Measurements from ENCODE around the gene APOL1.

The APOL1 gene

DNA sequence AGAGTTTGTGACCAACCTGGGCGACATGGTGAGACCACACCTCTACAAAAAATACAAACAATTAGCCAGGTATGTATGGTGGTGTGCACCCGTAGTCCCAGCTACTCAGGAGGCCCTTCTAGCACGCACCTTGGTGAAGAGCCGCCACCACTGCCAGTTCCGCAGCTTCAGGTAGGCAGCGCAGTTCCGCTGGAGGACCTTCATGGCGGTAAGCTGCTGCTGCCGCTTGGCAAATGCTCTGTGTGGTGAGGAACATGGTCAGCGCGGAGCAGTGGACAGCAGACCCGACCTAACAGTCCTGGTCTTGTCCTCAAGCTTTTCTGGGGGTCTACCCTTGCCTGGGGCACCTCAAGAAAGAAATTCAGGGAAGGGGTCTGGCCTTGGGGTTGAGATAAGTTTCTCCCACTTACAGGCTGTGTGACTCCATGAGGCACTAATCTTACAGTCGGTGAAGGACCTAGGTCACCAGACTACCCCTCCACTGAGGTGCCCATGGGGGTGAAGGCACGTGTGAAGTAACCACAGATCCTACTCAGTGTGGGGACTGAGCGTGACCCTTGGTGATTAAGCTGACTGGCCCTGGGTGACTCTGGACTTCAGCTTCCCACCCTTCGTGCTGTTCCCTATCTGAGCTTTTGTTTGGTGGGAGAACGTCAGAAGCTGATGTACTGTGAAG is 49.6 kb downstream of the APOL1 start:
- DNase-seq: no peak
- TF ChIP-seq POLR2A (IDR thresholded peaks at IDR 0.05; ENCODE audit: low read length): no peak
- TF ChIP-seq GATA1 (IDR thresholded peaks at IDR 0.05; ENCODE audit: low read depth, low read length): no peak

DNA sequence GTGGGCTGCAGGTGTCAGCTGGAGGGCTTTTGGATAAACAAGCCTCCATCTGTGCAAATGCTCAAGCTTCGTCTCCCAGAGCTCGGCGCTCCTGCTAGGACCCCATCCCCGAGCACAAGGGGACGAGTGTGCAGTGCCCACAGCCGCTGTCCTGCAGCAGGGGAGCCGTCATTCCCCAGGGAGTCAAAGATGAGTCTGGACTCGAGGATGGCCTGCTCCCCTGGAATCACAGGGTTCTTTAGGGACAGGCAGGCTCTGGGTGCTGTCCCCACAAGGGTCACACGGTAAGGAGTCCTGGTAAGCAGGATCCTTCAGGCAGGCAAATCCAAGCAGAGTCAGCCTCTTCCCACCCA is 50.2 kb downstream of the APOL1 start:
- DNase-seq: no peak
- TF ChIP-seq GATA1 (IDR thresholded peaks at IDR 0.05; ENCODE audit: low read depth, low read length) (no peak), POLR2A (IDR thresholded peaks at IDR 0.05; ENCODE audit: low read length) (no peak)

DNA sequence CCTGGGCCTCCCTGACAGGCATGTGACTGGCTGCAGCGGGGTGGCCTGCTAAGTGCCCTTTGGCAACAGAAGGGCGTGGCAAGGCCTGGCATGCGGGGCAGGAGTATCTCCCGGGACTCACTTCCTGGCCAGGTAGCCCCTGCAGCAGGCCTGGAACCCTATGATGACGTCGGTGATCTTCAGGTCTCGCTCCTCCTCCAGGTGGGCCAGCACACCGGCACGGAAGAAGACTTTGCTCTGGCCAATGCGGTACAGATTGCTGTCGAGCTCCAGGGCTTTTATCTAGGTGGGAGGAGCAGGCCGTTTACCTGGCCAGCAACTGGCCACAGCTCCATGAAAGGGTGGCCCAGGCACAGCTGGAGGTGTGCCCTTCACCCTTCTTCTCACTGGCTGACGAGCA is 50.9 kb downstream of the APOL1 start:
- no peak for DNase-seq
- TF ChIP-seq POLR2A (IDR thresholded peaks at IDR 0.05; ENCODE audit: low read length) (no peak), GATA1 (IDR thresholded peaks at IDR 0.05; ENCODE audit: low read depth, low read length) (no peak)

- DNase-seq: no peak
- TF ChIP-seq POLR2A (IDR thresholded peaks at IDR 0.05; ENCODE audit: low read length) (no peak), GATA1 (IDR thresholded peaks at IDR 0.05; ENCODE audit: low read depth, low read length) (no peak)
Measured at GRCh38 chr22:36304429-36304828, 51.5 kb downstream of the APOL1 start.

- TF ChIP-seq POLR2A (IDR thresholded peaks at IDR 0.05; ENCODE audit: low read length) (no peak), GATA1 (IDR thresholded peaks at IDR 0.05; ENCODE audit: low read depth, low read length) (no peak)
- no peak for DNase-seq
Measured at GRCh38 chr22:36305813-36306212, 52.9 kb downstream of the APOL1 start.

DNA sequence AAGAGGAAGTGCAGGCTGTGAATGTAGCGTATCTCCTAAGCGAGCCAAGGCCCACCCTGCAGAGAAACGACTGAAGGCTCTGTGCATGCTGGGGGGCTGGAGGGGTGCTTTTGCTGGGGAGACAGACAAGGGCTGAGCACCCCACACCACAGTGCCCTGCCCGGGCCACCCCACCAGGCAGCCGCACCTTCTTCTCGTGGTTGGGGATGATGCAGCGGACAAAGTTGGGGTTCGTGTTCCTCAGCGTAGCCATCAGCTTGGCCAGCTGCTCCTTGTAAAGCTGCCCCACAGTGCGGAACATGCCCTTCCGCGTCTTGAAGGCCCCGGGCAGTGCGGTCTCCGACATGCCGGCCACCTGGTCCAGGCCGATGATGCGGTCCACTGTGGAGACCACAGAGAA is 53.3 kb downstream of the APOL1 start:
- no peak for DNase-seq
- TF ChIP-seq POLR2A (IDR thresholded peaks at IDR 0.05; ENCODE audit: low read length) (no peak), GATA1 (IDR thresholded peaks at IDR 0.05; ENCODE audit: low read depth, low read length) (no peak)

DNA sequence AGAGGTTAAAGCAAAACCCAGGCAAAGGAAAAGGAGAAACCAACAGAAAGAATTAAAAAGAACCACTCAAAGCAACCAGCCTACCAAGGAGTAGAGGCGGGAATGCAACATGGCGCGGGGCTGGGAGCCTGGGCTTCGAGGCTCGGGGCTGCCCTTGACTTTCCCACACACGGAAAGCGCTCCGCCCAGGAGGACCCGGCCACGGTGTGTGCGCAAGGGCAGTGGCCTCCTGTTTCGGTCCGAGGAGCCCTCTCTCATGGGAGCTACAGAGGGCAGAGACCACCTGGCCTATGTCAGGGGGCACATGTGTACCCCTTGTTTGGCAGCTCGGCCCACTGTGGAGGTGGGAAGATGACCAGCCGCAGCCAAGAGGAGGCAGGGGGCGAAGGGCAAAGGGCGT is 55.9 kb downstream of the APOL1 start:
- DNase-seq: no peak
- TF ChIP-seq POLR2A (IDR thresholded peaks at IDR 0.05; ENCODE audit: low read length) (no peak), GATA1 (IDR thresholded peaks at IDR 0.05; ENCODE audit: low read depth, low read length) (no peak)

- DNase-seq: peak in 1 of 2 experiments; percentile 23
- TF ChIP-seq POLR2A (IDR thresholded peaks at IDR 0.05; ENCODE audit: low read length) (no peak), GATA1 (IDR thresholded peaks at IDR 0.05; ENCODE audit: low read depth, low read length) (no peak)
Measured at GRCh38 chr22:36311386-36312085, 58.6 kb downstream of the APOL1 start.

GRCh38 chr22:36315325-36315724 is 62.4 kb downstream of the APOL1 start:
- no peak for DNase-seq
- TF ChIP-seq POLR2A (IDR thresholded peaks at IDR 0.05; ENCODE audit: low read length): no peak
- no peak for TF ChIP-seq GATA1 (IDR thresholded peaks at IDR 0.05; ENCODE audit: low read depth, low read length)

DNA sequence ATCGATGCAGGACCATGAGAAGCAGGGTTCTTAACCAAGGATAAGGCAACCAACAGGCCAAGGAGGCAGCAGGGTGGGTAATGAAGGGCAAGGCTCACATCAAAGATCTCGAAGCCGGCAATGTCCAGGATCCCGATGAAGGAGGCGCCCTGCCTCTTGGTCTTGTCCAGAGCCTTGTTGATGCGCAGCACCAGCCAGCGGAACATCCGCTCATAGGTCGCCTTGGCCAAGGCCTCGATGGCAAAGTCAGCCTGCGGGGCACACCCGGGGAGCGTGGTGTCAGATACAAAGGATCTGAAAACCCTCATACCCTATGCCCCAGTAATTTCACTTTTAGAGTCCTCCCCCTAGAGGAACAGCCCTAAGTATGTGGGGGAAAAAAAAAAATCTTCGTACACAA is 63.5 kb downstream of the APOL1 start:
- TF ChIP-seq POLR2A (IDR thresholded peaks at IDR 0.05; ENCODE audit: low read length) (no peak), GATA1 (IDR thresholded peaks at IDR 0.05; ENCODE audit: low read depth, low read length) (no peak)

More for the DNA sequence above, 63.5 kb downstream of the APOL1 start:
- DNase-seq: no peak
